K562 (cell line): Measurements from ENCODE around the gene PRPF8. TPM values are rescaled to one million over a fixed set of nuclear protein-coding genes. Genes with fewer than 3 reads are reported as not detected.

Source experiments
- ATAC-seq: fragments of 200-7000 bp; cut with Tn5 transposase; 3 replicates; pipeline ENCODE4 v1.9.1; 2020; ENCODE audit warnings: moderate library complexity
- BruUV-seq: library from RNA; stranded (reverse); fragments of 400-500 nt; replicated peaks from 2 replicates; lab custom pipeline; 2021; lab: Mats Ljungman, UMichigan
- CTCF ChIA-PET: fragments of 300-600 bp; formaldehyde crosslinking; extraction: SDS; loops from one replicate; lab custom pipeline; 2021; ENCODE audit warnings: low intra/inter-chr PET ratio; lab: Yijun Ruan, JAX
- POLR2A ChIA-PET: fragments of 300-600, 350-650 bp; sonication (Branson Sonifier 250); formaldehyde crosslinking; extraction: SDS; loops from one replicate; lab custom pipeline; 2021; ENCODE audit warnings: antibody characterized with exemption, inconsistent platforms; lab: Yijun Ruan, JAX
- DNase-seq, 4 experiments: peaks; one replicate each; pipeline versions ENCODE4 v3.0.0 to v3.0.0-alpha.2; 2011 to 2018; ENCODE audit warnings: low spot score in 3 of 4, mixed read lengths in 3 of 4; ENCODE audit errors: extremely low read depth in 1 of 4
- FAIRE-seq: peaks from 2 replicates; lab custom pipeline; 2011; peaks lifted over from hg19 to GRCh38; lab: Jason Lieb, UNC
- H2AFZ ChIP-seq: 2 replicates; pipeline ENCODE4 v1.6.0; 2011; ENCODE audit warnings: low read depth, low read length, control low read depth, inconsistent platforms
- H3K27ac ChIP-seq: fragments of 200-600 bp; 3 replicates; pipeline ENCODE4 v1.8.0; 2011; ENCODE audit warnings: low read depth, mild to moderate bottlenecking, control low read depth, inconsistent platforms, low read length, moderate library complexity, mixed read lengths; ENCODE audit errors: extremely low read depth
- H3K27me3 ChIP-seq, 2 experiments: fragments of 300-600 bp in 1 of 2; 2 replicates in 1 of 2; 3 replicates in 1 of 2; pipeline versions ENCODE4 v1.6.0 to v1.8.0; 2011; ENCODE audit warnings: inconsistent platforms in 2 of 2, low read length in 2 of 2, mild to moderate bottlenecking in 1 of 2, mixed read lengths in 1 of 2, moderate library complexity in 1 of 2; ENCODE audit not compliant: control insufficient read depth in 2 of 2, insufficient read depth in 2 of 2
- H3K36me3 ChIP-seq: fragments of 300-600 bp; 3 replicates; pipeline ENCODE4 v1.8.0; 2011; ENCODE audit warnings: mild to moderate bottlenecking, low read length, inconsistent platforms; ENCODE audit not compliant: control insufficient read depth, insufficient read depth
- H3K4me1 ChIP-seq, 2 experiments: fragments of 200-600 bp in 1 of 2; replicated peaks in 1 of 2; 2 replicates in 1 of 2; 3 replicates in 1 of 2; pipeline versions ENCODE4 v1.5.1 to v1.8.0; 2011; ENCODE audit warnings: inconsistent platforms in 2 of 2, low read length in 2 of 2, mild to moderate bottlenecking in 1 of 2, mixed read lengths in 1 of 2, moderate library complexity in 1 of 2; ENCODE audit not compliant: control insufficient read depth in 2 of 2, insufficient read depth in 2 of 2
- H3K4me2 ChIP-seq: 2 replicates; pipeline ENCODE4 v1.6.1; 2011; ENCODE audit warnings: low read length, control low read depth, inconsistent platforms, mixed read lengths; ENCODE audit not compliant: insufficient read depth
- H3K4me3 ChIP-seq: fragments of 200-600 bp; sonication (generic), shearing (Covaris generic); 2 replicates; pipeline ENCODE4 v1.5.1; 2016; ENCODE audit warnings: control low read depth, inconsistent platforms
- H3K79me2 ChIP-seq: fragments of 200-600 bp; 3 replicates; pipeline ENCODE4 v1.8.0; 2011; ENCODE audit warnings: low read length, inconsistent platforms; ENCODE audit not compliant: control insufficient read depth, insufficient read depth
- H3K9ac ChIP-seq, 2 experiments: 2 replicates each; pipeline versions ENCODE4 v1.6.0 to v1.6.1; 2011; ENCODE audit warnings: low read depth in 2 of 2, low read length in 2 of 2, control low read depth in 1 of 2, inconsistent platforms in 1 of 2, mild to moderate bottlenecking in 1 of 2, mixed read lengths in 1 of 2; ENCODE audit not compliant: insufficient read depth in 1 of 2
- H3K9me1 ChIP-seq: one replicate; pipeline ENCODE4 v1.6.0; 2011; ENCODE audit warnings: inconsistent platforms, mild to moderate bottlenecking, low read length, moderate library complexity; ENCODE audit not compliant: control insufficient read depth, insufficient read depth
- H3K9me3 ChIP-seq: replicated peaks from 2 replicates; pipeline ENCODE4 v1.5.1; 2011; ENCODE audit warnings: low read depth, low read length, inconsistent platforms; ENCODE audit not compliant: control insufficient read depth, insufficient read depth
- H4K20me1 ChIP-seq: replicated peaks from 2 replicates; pipeline ENCODE4 v1.6.1; 2011; ENCODE audit warnings: low read length, inconsistent platforms, mixed read lengths; ENCODE audit not compliant: control insufficient read depth, insufficient read depth
- CBX2 ChIP-seq: fragments of 200-600 bp; sonication (generic); IDR thresholded peaks from one replicate; pipeline ENCODE4 v1.6.1; 2012; ENCODE audit warnings: mild to moderate bottlenecking, low read length, inconsistent platforms; ENCODE audit not compliant: insufficient read depth, poor library complexity, severe bottlenecking
- DACH1 ChIP-seq: fragments of 450-650 bp; IDR thresholded peaks from 2 replicates; pipeline ENCODE4 v1.6.1; 2018; ENCODE audit not compliant: partially characterized antibody
- E2F3 ChIP-seq: fragments of 250-450 bp; sonication (Bioruptor Pico); IDR thresholded peaks from 2 replicates; pipeline ENCODE4 v1.4.0; 2020; ENCODE audit warnings: mild to moderate bottlenecking
- ESRRA ChIP-seq: fragments of 450-650 bp; IDR thresholded peaks from 2 replicates; pipeline ENCODE4 v1.6.1; 2014; ENCODE audit warnings: low read depth, mild to moderate bottlenecking, moderate library complexity, borderline replicate concordance
- FOXP1 ChIP-seq: sonication (generic); formaldehyde crosslinking; IDR thresholded peaks from 2 replicates; pipeline ENCODE4 v1.8.0; 2022; ENCODE audit warnings: mild to moderate bottlenecking, missing genetic modification reagents
- FOXP4 ChIP-seq: sonication (generic); formaldehyde crosslinking; IDR thresholded peaks from 2 replicates; pipeline ENCODE4 v1.8.0; 2022; ENCODE audit warnings: mild to moderate bottlenecking, missing genetic modification reagents, borderline replicate concordance
- NR0B1 ChIP-seq: fragments of 450-650 bp; IDR thresholded peaks from one replicate; pipeline ENCODE4 v1.6.1; 2018; ENCODE audit warnings: mild to moderate bottlenecking, moderate library complexity; ENCODE audit not compliant: partially characterized antibody
- RBM39 ChIP-seq: fragments of 200-400 bp; formaldehyde crosslinking; optimal IDR thresholded peaks from 2 replicates; pipeline ENCODE3; 2018; ENCODE audit warnings: low read depth, low read length
- TAF7 ChIP-seq: fragments of 450-650 bp; IDR thresholded peaks from 2 replicates; pipeline ENCODE4 v1.6.1; 2016; ENCODE audit warnings: missing genetic modification characterization, missing compliant biosample characterization
- TAL1 ChIP-seq: fragments of 450-650 bp; IDR thresholded peaks from 2 replicates; pipeline ENCODE4 v1.6.1; 2016; ENCODE audit warnings: mild to moderate bottlenecking
- THAP12 ChIP-seq: fragments of 250-450 bp; sonication (Bioruptor Pico); IDR thresholded peaks from 2 replicates; pipeline ENCODE4 v1.9.0; 2021; ENCODE audit warnings: mild to moderate bottlenecking, inconsistent platforms
- ZBTB5 ChIP-seq: fragments of 450-650 bp; IDR thresholded peaks from 2 replicates; pipeline ENCODE4 v1.6.1; 2017; ENCODE audit warnings: antibody characterized with exemption
- ZNF696 ChIP-seq: fragments of 250-450 bp; sonication (Bioruptor Pico); conservative IDR thresholded peaks from 2 replicates; pipeline ENCODE4 v1.4.0; 2020; ENCODE audit warnings: mild to moderate bottlenecking, moderate library complexity
- ZNF79 ChIP-seq: fragments of 250-450 bp; sonication (Bioruptor Pico); IDR thresholded peaks from 2 replicates; pipeline ENCODE4 v1.4.0; 2020; ENCODE audit warnings: low read depth, mild to moderate bottlenecking, moderate library complexity
- WGBS: fragments of 100-300 bp; shearing (Covaris generic); methylation state at CpG from one replicate; pipeline ENCODE4 v1.1.6; 2016; ENCODE audit warnings: low coverage, mixed read lengths; ENCODE audit not compliant: insufficient coverage; ENCODE audit errors: missing lambda C conversion rate; 5-methylcytosine and 5-hydroxymethylcytosine counted together
- in situ Hi-C: fragments of 300-500 bp; cut with MboI; formaldehyde crosslinking; loops from 4 replicates; pipeline ENCODE4 v1.15.0; 2018; ENCODE audit warnings: inconsistent platforms, mixed read lengths
- intact Hi-C: fragments of 100-400 bp; cut with micrococcal nuclease; formaldehyde crosslinking; loops from 2 replicates; pipeline ENCODE4 v1.14.2; 2022
- polyA plus RNA-seq, 8 experiments: library from polyadenylated mRNA; depleted of rRNA in 4 of 8; stranded (reverse) in 5 of 8; unstranded in 3 of 8; fragments of >200 nt; fragmentation: Nextera tagmentation in 2 of 8; fragmentation: Illumina TruSeq in 1 of 8; extraction: Ambion mirVana in 2 of 8; extraction: Trizol in 1 of 8; gene quantifications; 2 replicates each; pipeline versions ENCODE4 v1.2.1 to v1.2.3, GENCODE V29; 2011 to 2014; ENCODE audit warnings: inconsistent platforms in 1 of 8, missing spikeins in 1 of 8
- total RNA-seq, 7 experiments: library from RNA; depleted of rRNA in 6 of 7; stranded (reverse); fragments of >200 nt in 6 of 7; fragmentation: Illumina TruSeq in 2 of 7; extraction: Trizol in 2 of 7; gene quantifications; 2 replicates each; pipeline versions ENCODE4 v1.2.1 to v1.2.3, GENCODE V29; 2011 to 2021; ENCODE audit warnings: low replicate concordance in 1 of 7

The PRPF8 gene
- total and polyA plus RNA-seq, 9 of the 15 experiments (the other 6 are each of a cell fraction or from before 2014, with no cell fraction given), result 64.3 to 294 (median 85.9) TPM

GRCh38 chr17:1647802-1648171 lies 36.9 kb downstream of the PRPF8 start:
- ChIA-PET POLR2A (interaction anchor here (0.8 to 2.8 kb wide), 3 partner anchors 11 to 17 kb away, joined by 3 to 15 read pairs (median 6); no protein-coding TSS in a partner anchor), CTCF (interaction anchor here (1.5 kb wide), 1 partner anchor 73 kb away, joined by 8 read pairs; no protein-coding TSS in a partner anchor)
- H3K9me3 ChIP-seq, result no peaks in the 10 kb centered on the region
- intact Hi-C loops (no loop called here), in situ Hi-C loops (no loop called here)
- no TSS peak for BruUV-seq
- H4K20me1 ChIP-seq, result 0 out of 2 replicates have a peak, but pooled peaks cover 2% of the 10 kb centered on the region
- H3K4me2 ChIP-seq, result peak overlapping the region; percentile 84
- WGBS, result 80% methylated on average over 4 of the region's 11 CpGs
- H3K9ac ChIP-seq, result peak overlapping the region; percentile 84 to 97; a peak in 3 of 4 replicates
- FAIRE-seq (no peak), ATAC-seq (no peak), DNase-seq (no peak)
- H3K27ac ChIP-seq, result no peak overlapping the region; the same call in 1 of the 3 replicates
- H3K4me3 ChIP-seq, result peak overlapping the region; percentile 55; the same call in 1 of the 2 replicates
- peaks cover 12% of the 10 kb centered on the region; the same call in 2 of the 3 replicates for H3K79me2 ChIP-seq
- peaks cover 21 to 68% of the 10 kb centered on the region in 2 experiments for H3K4me1 ChIP-seq
- H3K9me1 ChIP-seq, result no peaks in the 10 kb centered on the region
- H2AFZ ChIP-seq, result no peak overlapping the region
- peaks cover 47% of the 10 kb centered on the region for H3K36me3 ChIP-seq
- H3K27me3 ChIP-seq, result no peaks in the 10 kb centered on the region
- TF ChIP-seq ZBTB5 (no peak), FOXP1 (CRISPR knock-in tag) (no peak), TAL1 (no peak), NR0B1 (no peak), FOXP4 (CRISPR knock-in tag) (no peak), THAP12 (CRISPR knock-in tag) (no peak), CBX2 (no peak), ZNF79 (CRISPR knock-in tag) (no peak), RBM39 (no peak), ZNF696 (CRISPR knock-in tag) (no peak), TAF7 (no peak), ESRRA (no peak), DACH1 (no peak), E2F3 (no peak)
